ENCODE results near the gene CMTM4.
"Not testable (repeated sequence)": the region's sequence is repeated elsewhere in the genome, so short reads cannot be mapped to it uniquely, and the experiment has no call there.

The CMTM4 gene

GRCh38 chr16:66616169-66616568, 80.4 kb downstream of the CMTM4 start:
- no peak for DNase-seq (ENCODE audit: low read depth)

- DNase-seq (ENCODE audit: low read depth), result no peak
Observed at GRCh38 chr16:66614161-66614802, 82.3 kb downstream of the CMTM4 start.

- DNase-seq (ENCODE audit: low read depth), result no peak
Observed at GRCh38 chr16:66612422-66612821, 84.1 kb downstream of the CMTM4 start.

DNA sequence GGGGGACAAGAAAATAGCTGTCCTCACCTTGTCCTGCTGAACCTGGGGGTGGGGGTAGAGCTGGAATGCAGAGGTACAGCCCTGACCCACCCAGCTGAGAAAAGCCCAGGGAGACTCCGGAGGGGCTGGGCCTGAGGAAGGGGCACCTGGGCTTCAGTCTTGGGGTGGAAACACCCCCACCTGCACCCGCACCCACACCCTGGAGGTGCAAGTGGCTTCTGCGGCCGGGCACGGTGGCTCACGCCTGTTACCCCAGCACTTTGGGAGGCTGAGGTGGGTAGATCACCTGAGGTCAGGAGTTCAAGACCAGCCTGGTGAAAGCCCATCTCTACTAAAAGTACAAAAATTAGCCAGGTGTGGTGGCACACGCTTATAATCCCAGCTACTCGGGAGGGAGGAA, 84.6 kb downstream of the CMTM4 start:
- not testable (repeated sequence) for DNase-seq (ENCODE audit: low read depth)

- DNase-seq (ENCODE audit: low read depth), result no peak
Observed at GRCh38 chr16:66610111-66610820, 86.3 kb downstream of the CMTM4 start.

DNA sequence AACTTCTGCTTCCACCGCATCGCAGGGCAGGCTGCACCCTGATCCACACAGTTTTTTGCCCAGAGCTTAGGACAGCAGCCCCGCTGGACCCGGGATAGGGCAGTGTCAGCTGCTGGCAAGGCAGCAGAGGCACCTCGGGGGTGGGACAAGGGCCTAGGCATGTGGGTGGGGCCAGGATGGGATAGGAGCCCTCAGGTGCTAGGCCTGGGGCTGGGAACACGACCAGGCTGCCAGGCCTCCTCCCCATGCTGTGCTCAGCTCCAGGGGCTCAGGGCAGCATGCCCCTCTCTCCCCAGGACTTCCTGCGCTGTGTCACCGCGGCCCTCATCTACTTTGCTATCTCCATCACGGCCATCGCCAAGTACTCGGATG, 87.4 kb downstream of the CMTM4 start:
- no peak for DNase-seq (ENCODE audit: low read depth)

GRCh38 chr16:66608241-66609138, 88.1 kb downstream of the CMTM4 start:
- peak; percentile 75 for DNase-seq (ENCODE audit: low read depth)

- DNase-seq (ENCODE audit: low read depth), result no peak
Observed at GRCh38 chr16:66605979-66606751, 90.4 kb downstream of the CMTM4 start.

GRCh38 chr16:66605177-66605978, 91.2 kb downstream of the CMTM4 start:
- no peak for DNase-seq (ENCODE audit: low read depth)

DNA sequence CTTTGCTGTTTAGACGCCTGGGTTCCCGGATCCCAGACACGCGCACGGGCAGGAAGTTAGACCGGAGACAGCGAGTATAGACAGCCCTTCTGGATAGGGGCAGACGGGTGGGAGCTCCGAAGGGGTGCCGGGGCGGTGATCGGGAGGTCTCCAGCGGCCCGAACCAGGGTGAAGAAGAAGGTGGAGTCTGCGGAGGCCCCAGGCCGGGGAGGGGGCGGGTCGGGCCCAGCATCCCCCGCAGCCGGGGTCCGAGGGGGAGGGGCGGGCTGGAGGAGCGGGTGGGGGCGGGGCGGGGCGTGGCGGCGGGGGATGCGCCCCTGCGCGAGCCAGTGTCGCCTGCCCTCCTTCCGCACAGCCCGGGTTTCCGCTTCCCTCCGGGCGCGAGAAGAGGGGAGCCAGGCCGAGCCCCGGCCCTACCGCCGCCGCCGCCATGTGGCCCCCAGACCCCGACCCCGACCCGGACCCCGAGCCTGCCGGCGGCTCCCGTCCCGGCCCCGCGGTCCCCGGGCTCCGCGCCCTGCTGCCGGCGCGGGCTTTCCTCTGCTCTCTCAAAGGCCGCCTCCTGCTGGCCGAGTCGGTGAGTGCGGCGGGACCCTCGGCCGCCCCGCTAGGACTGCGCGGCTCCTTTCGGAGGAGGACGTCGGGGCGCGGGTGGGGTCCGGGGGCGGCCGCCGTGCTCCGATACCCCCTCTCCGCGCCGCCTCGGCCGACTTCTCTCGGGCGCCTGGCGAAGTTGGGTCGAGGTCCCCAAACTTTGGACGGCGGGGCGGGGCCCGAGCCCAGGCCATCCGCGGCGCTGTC, 92.0 kb downstream of the CMTM4 start, which contains the start of gene CMTM3:
TSS of gene CMTM3 (plus strand) at position 329 of the 801 bp plus-strand sequence. CDS start at position 431, 102 bp downstream.
- peak; percentile 58 for DNase-seq (ENCODE audit: low read depth)

- peak; percentile 22 for DNase-seq (ENCODE audit: low read depth)
Observed at GRCh38 chr16:66603537-66604375, 92.8 kb downstream of the CMTM4 start.

GRCh38 chr16:66601471-66601870, 95.1 kb downstream of the CMTM4 start:
- DNase-seq (ENCODE audit: low read depth), result no peak

- no peak for DNase-seq (ENCODE audit: low read depth)
Observed at GRCh38 chr16:66600477-66600876, 96.1 kb downstream of the CMTM4 start.

DNA sequence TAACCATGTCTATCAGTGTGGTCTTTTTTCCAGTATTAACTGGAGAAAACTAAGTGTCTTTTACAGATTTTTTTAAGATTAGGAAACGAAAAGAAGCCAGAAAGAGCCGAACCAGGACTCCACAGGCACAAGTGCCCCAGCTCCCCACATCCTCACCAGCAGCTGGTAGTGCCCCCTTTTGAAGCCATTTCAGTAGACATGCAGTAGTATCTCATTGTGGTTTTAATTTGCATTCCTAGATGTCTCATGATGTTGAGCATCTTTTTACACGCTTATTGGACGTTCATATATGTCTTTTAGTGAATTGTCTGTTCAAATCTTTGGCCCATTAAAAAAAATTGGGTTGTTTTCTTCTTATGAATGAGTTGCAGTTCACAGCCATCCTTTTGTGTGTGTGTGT, 96.8 kb downstream of the CMTM4 start:
- DNase-seq (ENCODE audit: low read depth), result no peak

DNA sequence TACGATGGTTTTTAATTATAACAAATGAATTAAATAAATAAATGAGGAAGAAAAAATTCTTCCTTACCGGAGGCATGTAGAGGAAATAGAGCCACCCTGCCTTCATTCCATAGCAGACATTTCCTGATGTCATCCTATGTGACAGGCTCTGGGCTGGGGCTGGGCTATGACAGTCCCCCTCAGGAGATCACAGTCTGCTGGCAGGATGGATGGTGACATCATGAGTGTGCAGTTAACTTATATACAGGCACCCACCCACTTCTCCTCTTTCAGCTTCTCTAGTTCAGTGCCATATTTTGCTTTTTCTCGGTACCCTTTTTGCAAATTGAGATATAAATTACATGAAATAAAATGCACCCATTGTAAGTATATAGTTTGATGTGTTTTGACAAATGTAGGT, 98.4 kb downstream of the CMTM4 start:
- no peak for DNase-seq (ENCODE audit: low read depth)

GRCh38 chr16:66596986-66597848, 99.3 kb downstream of the CMTM4 start:
- DNase-seq (ENCODE audit: low read depth), result no peak

GRCh38 chr16:66596559-66596958, 100.0 kb downstream of the CMTM4 start:
- not testable (repeated sequence) for DNase-seq (ENCODE audit: low read depth)

DNA sequence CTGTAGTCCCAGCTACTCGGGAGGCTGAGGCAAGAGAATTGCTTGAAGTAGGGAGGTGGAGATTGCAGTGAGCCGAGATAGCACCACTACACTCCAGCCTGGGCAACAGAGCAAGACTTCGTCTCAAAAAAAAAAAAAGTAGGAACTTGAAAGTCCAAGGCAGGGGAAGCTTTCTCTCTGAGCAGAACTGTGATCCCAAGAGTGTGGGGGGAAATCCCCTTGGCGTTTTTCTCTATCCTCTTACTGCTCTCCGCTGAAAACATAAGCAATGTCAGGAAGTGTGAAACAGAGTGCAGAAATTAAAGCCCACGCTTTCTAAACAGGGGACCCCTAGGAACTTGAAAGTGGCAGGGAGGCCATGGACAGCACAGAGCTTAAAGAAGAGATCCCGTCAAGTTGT, 101.8 kb downstream of the CMTM4 start:
- DNase-seq (ENCODE audit: low read depth), result no peak

All from stimulated activated CD8-positive, alpha-beta memory T cell treated with anti-CD3 and anti-CD28 coated beads, Interleukin-15, amount 100 ng/mL, for 24 hours (primary cell).